ENCODE results near the gene SLC39A11.
"Not testable (repeated sequence)": the region's sequence is repeated elsewhere in the genome, so short reads cannot be mapped to it uniquely, and the experiment has no call there.

SLC39A11 gene

GRCh38 chr17:72660274-72661115, 432.0 kb downstream of the SLC39A11 start:
- DNase-seq (ENCODE audit: low read depth, low spot score), result no peak

GRCh38 chr17:72659811-72660210, 432.7 kb downstream of the SLC39A11 start:
- no peak for DNase-seq (ENCODE audit: low read depth, low spot score)

- DNase-seq (ENCODE audit: low read depth, low spot score), result no peak
These were observed 433.8 kb downstream of the SLC39A11 start for GRCh38 chr17:72658675-72659074.

- no peak for DNase-seq (ENCODE audit: low read depth, low spot score)
These were observed 434.8 kb downstream of the SLC39A11 start for GRCh38 chr17:72657467-72658317.

- DNase-seq (ENCODE audit: low read depth, low spot score), result no peak
These were observed 436.2 kb downstream of the SLC39A11 start for GRCh38 chr17:72656130-72656763.

- DNase-seq (ENCODE audit: low read depth, low spot score), result no peak
These were observed 437.8 kb downstream of the SLC39A11 start for GRCh38 chr17:72654706-72655105.

- DNase-seq (ENCODE audit: low read depth, low spot score), result no peak
These were observed 440.5 kb downstream of the SLC39A11 start for GRCh38 chr17:72651988-72652387.

GRCh38 chr17:72648702-72649101, 443.8 kb downstream of the SLC39A11 start:
- DNase-seq (ENCODE audit: low read depth, low spot score), result no peak

- no peak for DNase-seq (ENCODE audit: low read depth, low spot score)
These were observed 446.3 kb downstream of the SLC39A11 start for GRCh38 chr17:72646176-72646575.

- no peak for DNase-seq (ENCODE audit: low read depth, low spot score)
These were observed 448.0 kb downstream of the SLC39A11 start for GRCh38 chr17:72644492-72644891.

GRCh38 chr17:72643575-72644216, 448.8 kb downstream of the SLC39A11 start:
- no peak for DNase-seq (ENCODE audit: low read depth, low spot score)

GRCh38 chr17:72642720-72643119, 449.8 kb downstream of the SLC39A11 start:
- no peak for DNase-seq (ENCODE audit: low read depth, low spot score)

GRCh38 chr17:72640415-72641165, 451.9 kb downstream of the SLC39A11 start:
- no peak for DNase-seq (ENCODE audit: low read depth, low spot score)

- DNase-seq (ENCODE audit: low read depth, low spot score), result no peak
These were observed 452.8 kb downstream of the SLC39A11 start for GRCh38 chr17:72639711-72640110.

GRCh38 chr17:72638932-72639331, 453.6 kb downstream of the SLC39A11 start:
- not testable (repeated sequence) for DNase-seq (ENCODE audit: low read depth, low spot score)

- no peak for DNase-seq (ENCODE audit: low read depth, low spot score)
These were observed 457.4 kb downstream of the SLC39A11 start for GRCh38 chr17:72635034-72635635.

GRCh38 chr17:72634621-72635020, 457.9 kb downstream of the SLC39A11 start:
- DNase-seq (ENCODE audit: low read depth, low spot score), result no peak

- no peak for DNase-seq (ENCODE audit: low read depth, low spot score)
These were observed 460.4 kb downstream of the SLC39A11 start for GRCh38 chr17:72631949-72632684.

- no peak for DNase-seq (ENCODE audit: low read depth, low spot score)
These were observed 460.9 kb downstream of the SLC39A11 start for GRCh38 chr17:72631568-72631948.

- DNase-seq (ENCODE audit: low read depth, low spot score), result no peak
These were observed 467.8 kb downstream of the SLC39A11 start for GRCh38 chr17:72624652-72625051.
